ENCODE results near the gene IGLL1.

DNA sequence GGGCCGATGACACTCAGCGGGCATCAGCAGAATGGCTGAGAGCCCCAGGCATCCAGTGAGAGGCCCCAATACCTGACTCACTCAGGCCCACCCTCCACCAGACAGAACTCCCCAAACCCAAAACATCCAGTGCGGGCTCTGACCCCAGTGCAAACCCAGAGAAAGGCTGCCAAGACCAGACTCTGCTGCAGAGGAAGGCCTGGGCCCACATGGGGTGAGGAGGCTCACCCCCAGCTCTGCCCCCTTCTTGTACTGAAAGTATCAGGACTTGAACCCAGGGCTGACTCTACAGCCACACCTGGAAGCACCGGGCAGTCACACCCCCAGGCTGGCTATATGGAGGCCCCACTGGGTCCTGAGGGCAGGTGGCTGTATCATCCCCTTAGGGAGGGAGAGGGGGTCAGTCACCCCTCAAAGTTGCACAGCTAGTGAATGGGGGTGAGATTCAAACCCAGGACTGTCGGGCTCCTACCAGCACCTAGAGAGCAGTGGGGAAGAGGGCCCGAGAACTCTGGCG lies 49.3 kb downstream of the IGLL1 start:
- TF ChIP-seq JUND (IDR thresholded peaks at IDR 0.05) = no peak
- TF ChIP-seq, protein P1, sequence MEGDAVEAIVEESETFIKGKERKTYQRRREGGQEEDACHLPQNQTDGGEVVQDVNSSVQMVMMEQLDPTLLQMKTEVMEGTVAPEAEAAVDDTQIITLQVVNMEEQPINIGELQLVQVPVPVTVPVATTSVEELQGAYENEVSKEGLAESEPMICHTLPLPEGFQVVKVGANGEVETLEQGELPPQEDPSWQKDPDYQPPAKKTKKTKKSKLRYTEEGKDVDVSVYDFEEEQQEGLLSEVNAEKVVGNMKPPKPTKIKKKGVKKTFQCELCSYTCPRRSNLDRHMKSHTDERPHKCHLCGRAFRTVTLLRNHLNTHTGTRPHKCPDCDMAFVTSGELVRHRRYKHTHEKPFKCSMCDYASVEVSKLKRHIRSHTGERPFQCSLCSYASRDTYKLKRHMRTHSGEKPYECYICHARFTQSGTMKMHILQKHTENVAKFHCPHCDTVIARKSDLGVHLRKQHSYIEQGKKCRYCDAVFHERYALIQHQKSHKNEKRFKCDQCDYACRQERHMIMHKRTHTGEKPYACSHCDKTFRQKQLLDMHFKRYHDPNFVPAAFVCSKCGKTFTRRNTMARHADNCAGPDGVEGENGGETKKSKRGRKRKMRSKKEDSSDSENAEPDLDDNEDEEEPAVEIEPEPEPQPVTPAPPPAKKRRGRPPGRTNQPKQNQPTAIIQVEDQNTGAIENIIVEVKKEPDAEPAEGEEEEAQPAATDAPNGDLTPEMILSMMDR (IDR thresholded peaks at IDR 0.05; ENCODE audit: low read depth, low read length, missing input control) = no peak
- no peak for TF ChIP-seq SP1 (IDR thresholded peaks at IDR 0.05)
- no peak for TF ChIP-seq TAF1 (conservative IDR thresholded peaks at IDR 0.05)
- no peak for TF ChIP-seq EGR1 (IDR thresholded peaks at IDR 0.05; ENCODE audit: low read depth in 2 of 2)

Measured in liver (tissue), 3 donors.